Stimulated activated CD4-positive, alpha-beta T cell treated with anti-CD3 and anti-CD28 coated beads, Interleukin-4, amount 100 ng/mL, for 24 hours (primary cell): ENCODE data around the gene MTHFS.
"Not testable (repeated sequence)": the region's sequence is repeated elsewhere in the genome, so short reads cannot be mapped to it uniquely, and the experiment has no call there.

Experiments used
- DNase-seq: peaks from one replicate; pipeline ENCODE4 v3.0.0-alpha.2; 2020

MTHFS gene

GRCh38 chr15:79896634-79897379 is at the start of gene MTHFS:
Gene MTHFS, minus strand, starts transcription at chr15:79897014. Its CDS starts 26 bp downstream, at chr15:79896988.
- peak; percentile 70 for DNase-seq

DNA sequence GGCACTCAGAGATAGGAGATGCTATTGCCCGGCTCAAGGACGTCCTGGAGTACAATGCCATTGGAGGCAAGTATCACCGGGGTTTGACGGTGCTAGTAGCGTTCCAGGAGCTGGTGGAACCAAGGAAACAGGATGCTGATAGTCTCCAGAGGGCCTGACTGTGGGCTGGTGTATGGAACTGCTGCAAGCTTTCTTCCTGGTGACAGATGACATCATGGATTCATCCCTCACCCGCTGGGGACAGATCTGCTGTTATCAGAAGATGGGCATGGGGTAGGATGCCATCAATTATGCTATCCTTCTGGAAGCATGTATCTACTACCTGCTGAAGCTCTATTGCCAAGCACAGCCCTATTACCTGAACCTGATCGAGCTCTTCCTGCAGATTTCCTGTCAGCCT is 47.8 kb upstream of the MTHFS start:
- DNase-seq, result no peak

GRCh38 chr15:79943820-79944219 is 47.0 kb upstream of the MTHFS start:
- DNase-seq, result no peak

- no peak for DNase-seq
Observed at GRCh38 chr15:79942741-79943481, 46.1 kb upstream of the MTHFS start.

GRCh38 chr15:79939399-79939798 is 42.6 kb upstream of the MTHFS start:
- no peak for DNase-seq

DNA sequence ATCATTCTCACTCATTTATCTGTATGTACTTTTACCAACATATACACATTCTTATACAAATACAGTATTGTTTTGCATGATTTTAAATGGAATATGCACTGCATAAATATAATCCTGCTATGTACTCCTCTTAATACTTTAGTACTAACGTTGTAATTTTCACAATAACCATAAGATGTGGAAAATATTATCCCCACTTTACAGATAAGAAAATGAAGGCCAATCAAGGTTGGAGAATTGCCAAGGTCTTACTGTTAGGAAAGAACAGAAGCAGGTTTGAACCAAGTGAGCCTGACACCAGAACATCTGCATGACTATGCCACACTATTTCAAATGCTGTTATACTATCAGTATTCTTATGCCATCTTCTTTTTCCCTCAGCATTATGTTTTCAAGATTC is 41.3 kb upstream of the MTHFS start:
- DNase-seq, result no peak

DNA sequence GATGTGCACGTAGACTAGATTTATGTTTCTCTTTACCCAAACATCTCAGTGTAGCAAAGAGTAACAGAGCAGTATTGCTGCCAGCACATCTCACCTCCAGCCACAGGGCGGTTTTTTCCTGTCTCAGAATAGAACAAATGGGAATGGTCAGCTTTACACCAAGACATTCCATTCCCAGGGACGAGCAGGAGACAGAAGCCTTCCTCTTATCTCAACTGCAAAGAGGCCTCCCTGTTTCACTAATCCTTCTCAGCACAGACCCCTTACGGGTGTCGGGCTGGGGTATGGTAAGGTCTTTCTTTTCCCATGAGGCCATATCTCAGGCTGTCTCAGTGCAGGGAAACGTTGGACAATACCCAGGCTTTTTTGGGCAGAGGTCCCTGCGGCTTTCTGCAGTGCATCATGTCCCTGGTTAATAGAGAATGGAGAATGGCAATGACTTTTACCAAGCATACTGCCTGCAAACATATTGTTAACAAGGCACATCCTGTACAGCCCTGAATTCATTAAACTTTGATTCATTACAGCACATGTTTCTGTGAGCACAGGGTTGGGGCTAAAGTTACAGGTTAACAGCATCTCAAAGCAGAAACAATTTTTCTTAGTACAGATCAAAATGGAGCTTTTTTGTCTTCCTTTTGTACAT is 38.9 kb upstream of the MTHFS start:
- not testable (repeated sequence) for DNase-seq

DNA sequence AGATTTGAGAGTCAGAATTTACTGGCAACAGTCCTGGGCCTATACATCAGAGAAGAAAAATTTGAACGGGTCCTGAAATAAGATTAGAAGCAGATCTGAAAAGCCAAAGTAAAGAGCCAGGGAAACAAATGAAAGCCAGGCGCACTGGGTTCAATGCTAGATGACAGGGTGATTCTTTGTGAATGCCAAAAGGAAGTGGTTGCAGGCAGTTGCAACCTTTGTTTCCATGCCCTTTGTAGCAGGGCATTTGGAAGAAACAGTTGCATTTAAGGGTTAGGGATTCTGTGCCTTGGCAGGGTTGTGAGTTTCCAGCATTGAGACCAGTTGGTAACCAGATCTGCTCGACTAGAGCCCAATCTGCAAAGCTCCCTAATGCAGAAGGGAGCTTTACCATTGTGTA is 36.4 kb upstream of the MTHFS start:
- no peak for DNase-seq

- no peak for DNase-seq
Observed at GRCh38 chr15:79932447-79932846, 35.6 kb upstream of the MTHFS start.

GRCh38 chr15:79930516-79930915 is 33.7 kb upstream of the MTHFS start:
- DNase-seq, result no peak

DNA sequence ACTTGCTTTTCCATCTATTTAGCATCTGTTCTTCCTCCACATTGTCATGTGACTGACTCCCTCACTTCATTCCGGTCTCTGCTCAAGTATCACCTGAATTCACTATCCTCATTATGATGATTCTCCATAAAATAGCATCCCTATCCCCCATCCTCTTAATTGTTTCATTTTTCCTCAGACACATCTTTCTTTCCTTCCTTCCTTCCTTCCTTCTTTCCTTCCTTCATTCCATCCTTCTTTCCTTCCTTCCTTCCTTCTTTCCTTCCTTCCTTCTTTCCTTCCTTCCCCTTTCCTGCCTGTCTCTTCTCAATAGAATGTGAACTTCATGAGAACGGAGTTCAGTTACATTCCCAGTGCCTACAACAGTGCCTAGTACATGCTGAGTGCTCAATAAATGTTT is 32.6 kb upstream of the MTHFS start:
- DNase-seq, result no peak

GRCh38 chr15:79926116-79926515 is 29.3 kb upstream of the MTHFS start:
- not testable (repeated sequence) for DNase-seq

DNA sequence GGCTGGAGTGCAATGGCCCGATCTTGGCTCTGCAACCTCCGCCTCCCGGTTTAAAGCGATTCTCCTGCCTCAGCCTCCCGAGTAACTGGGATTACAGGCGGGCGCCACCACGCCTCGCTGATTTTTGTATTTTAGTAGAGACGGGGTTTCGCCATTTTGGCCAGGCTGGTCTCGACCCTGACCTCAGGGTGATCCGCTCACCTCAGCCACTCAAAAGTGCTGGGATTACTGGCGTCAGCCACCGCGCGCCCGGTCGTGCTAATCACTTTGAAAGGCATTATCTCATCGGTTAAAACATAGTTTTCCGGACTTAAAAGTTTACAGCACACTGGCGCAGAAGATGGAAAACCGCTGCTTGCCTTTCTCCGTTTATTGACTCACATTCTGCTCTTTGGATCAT is 27.6 kb upstream of the MTHFS start:
- DNase-seq, result no peak

GRCh38 chr15:79923515-79924169 is 26.8 kb upstream of the MTHFS start:
- peak; percentile 98 for DNase-seq

DNA sequence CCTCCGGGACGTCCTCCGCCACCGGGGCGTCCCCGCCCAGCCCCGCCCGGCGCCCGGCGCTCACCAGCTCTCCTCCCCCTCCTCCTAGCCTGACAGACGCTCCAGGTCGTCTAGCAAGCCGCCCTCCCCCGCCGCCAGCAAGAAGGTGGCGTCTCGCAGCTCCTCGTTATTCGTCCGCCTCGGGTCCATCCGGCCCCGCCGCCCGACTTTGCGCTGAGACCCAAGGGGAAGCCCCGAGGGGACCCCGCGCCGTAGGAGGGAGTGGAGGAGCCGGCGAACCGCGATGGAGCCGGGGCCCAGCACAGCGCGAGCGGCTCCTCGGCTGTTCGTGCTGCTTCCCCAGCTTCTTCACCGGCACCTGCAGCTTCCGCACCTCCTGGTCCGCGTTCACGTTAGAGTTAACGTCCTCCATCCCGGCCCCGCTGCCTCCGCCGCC is 26.3 kb upstream of the MTHFS start:
- DNase-seq, result peak; percentile 71

- no peak for DNase-seq
Observed at GRCh38 chr15:79922512-79923078, 25.8 kb upstream of the MTHFS start.

DNA sequence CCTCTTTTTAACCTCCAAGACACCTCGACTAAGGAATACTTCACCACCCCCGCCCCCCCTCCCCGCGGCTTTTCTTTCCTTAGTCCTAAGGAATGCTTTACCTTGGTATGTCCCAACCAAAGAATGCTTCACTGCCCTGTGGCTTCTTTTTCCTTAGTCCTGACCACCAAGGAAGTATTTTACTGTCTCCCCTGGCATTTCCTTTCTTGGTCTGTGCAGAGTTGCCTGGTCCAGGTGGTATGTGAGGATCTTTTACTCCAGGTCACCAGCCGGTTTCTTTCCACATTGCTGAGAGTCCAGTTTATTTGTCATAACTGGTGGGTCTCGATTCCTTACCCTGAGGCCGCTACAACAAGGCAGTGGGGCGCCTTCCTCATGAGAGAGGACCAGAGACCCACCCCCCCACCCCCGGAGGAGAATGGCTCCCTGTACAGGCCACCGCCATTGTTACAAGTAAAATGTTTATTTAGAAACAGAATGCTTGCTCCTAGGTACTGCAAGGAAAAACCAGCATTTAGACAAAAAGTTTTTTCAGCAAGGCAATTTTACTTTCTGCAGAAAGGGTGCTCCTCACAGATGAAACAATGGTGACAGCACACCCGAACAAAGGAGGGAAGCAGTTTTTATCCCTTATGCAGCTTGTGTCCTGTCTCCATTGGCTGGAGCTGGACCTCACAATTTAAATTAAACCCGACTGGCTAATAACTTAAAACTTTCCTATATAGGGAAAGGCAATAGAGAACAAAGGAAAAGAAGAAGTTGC is 23.1 kb upstream of the MTHFS start:
- no peak for DNase-seq

GRCh38 chr15:79919090-79919748 is 22.4 kb upstream of the MTHFS start:
- no peak for DNase-seq

DNA sequence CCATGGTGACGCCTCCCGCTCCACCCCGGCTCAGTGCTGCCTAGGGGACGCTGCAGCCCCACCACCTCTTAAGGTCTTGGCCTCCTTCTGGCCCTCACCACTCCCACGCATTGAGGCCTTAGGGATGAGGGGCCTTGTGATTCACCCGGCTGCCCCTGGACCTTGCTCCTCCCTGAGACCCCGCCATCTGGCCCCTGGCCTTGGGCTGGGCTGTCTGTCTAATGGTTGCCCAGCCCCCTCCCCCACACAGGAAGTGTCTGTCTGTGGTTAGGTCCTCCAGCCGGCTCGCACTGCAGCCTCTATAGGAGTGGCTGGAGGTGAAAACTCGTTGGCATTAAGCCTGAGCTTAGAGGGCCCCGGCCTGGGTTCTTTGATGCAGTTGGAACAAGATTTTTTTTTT is 21.5 kb upstream of the MTHFS start:
- no peak for DNase-seq

DNA sequence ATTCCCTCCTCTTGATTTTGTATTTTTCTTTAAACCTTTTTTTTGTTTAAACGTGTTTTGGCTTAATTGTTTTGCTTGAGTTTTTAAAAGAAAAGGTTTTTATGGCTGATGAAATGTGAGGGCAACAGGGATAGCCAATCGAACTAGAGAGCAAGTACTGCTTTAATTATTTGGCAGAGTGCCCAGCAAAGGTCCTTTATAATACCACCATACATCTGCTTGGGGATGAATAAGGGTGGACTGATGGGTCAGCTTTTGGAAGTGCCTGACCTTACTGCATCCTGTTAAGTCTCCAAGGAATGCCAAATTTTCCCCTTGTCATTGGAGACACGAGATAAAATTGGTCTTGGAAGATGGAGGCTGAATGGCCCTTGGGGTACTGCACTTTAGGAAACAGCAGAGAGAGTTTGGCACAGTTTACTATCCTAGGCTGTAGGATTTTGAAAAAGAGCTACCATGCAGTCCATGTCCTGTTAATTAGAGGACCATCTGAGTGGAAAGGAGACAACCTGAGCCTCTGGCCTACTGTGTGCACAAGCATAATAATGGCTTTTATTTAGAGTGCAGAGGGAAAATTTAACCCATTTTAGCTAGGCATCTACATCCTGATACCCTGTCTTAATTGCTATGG is 19.8 kb upstream of the MTHFS start:
- DNase-seq, result no peak
